ENCODE measurements around the gene TRMT2A. TPM values are rescaled to one million over a fixed set of nuclear protein-coding genes. Genes with fewer than 3 reads are reported as not detected.

The TRMT2A gene
- total and polyA plus RNA-seq, 2 of the 8 experiments (the other 6 are each of a cell fraction or from before 2014, with no cell fraction given), result 44.9 to 50.3 TPM

DNA sequence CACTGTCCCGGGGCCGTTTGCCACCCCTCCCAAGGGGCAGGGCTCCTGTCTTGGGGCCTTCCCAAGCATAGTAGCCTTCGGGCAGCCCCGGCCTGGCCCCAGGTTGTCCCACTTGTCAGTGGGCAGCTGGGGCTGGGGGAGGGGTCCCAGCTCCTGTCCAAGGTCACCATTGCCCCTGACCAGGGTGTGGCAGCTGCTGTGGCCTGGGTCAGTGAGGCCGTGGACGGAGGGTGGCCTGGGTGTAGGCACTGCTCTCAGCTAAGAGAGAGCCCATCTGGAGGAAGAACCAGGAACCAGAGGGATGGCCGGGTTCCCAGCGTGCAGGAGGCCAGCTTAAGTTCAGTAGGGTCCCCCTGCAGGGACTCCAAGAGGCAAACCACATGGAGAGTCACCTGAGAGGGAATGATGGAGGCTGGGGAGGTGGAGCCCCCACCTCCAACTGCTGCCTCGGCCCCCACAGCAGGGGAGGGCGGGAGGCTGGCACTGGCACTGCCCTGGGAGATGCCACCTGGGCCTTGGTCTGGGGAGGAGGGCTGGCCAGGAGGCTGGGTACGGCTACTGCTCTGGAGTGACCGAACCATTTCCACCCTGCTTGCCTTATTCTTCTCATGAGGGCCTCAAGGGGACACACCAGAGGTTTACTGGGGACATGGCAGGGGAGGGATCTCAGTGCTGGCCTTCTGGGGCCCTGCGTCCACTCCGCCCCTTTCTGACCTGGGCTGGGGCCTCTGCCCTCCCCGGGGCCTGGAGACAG, 40.6 kb upstream of the TRMT2A start (continued):
- TF ChIP-seq, protein P1, sequence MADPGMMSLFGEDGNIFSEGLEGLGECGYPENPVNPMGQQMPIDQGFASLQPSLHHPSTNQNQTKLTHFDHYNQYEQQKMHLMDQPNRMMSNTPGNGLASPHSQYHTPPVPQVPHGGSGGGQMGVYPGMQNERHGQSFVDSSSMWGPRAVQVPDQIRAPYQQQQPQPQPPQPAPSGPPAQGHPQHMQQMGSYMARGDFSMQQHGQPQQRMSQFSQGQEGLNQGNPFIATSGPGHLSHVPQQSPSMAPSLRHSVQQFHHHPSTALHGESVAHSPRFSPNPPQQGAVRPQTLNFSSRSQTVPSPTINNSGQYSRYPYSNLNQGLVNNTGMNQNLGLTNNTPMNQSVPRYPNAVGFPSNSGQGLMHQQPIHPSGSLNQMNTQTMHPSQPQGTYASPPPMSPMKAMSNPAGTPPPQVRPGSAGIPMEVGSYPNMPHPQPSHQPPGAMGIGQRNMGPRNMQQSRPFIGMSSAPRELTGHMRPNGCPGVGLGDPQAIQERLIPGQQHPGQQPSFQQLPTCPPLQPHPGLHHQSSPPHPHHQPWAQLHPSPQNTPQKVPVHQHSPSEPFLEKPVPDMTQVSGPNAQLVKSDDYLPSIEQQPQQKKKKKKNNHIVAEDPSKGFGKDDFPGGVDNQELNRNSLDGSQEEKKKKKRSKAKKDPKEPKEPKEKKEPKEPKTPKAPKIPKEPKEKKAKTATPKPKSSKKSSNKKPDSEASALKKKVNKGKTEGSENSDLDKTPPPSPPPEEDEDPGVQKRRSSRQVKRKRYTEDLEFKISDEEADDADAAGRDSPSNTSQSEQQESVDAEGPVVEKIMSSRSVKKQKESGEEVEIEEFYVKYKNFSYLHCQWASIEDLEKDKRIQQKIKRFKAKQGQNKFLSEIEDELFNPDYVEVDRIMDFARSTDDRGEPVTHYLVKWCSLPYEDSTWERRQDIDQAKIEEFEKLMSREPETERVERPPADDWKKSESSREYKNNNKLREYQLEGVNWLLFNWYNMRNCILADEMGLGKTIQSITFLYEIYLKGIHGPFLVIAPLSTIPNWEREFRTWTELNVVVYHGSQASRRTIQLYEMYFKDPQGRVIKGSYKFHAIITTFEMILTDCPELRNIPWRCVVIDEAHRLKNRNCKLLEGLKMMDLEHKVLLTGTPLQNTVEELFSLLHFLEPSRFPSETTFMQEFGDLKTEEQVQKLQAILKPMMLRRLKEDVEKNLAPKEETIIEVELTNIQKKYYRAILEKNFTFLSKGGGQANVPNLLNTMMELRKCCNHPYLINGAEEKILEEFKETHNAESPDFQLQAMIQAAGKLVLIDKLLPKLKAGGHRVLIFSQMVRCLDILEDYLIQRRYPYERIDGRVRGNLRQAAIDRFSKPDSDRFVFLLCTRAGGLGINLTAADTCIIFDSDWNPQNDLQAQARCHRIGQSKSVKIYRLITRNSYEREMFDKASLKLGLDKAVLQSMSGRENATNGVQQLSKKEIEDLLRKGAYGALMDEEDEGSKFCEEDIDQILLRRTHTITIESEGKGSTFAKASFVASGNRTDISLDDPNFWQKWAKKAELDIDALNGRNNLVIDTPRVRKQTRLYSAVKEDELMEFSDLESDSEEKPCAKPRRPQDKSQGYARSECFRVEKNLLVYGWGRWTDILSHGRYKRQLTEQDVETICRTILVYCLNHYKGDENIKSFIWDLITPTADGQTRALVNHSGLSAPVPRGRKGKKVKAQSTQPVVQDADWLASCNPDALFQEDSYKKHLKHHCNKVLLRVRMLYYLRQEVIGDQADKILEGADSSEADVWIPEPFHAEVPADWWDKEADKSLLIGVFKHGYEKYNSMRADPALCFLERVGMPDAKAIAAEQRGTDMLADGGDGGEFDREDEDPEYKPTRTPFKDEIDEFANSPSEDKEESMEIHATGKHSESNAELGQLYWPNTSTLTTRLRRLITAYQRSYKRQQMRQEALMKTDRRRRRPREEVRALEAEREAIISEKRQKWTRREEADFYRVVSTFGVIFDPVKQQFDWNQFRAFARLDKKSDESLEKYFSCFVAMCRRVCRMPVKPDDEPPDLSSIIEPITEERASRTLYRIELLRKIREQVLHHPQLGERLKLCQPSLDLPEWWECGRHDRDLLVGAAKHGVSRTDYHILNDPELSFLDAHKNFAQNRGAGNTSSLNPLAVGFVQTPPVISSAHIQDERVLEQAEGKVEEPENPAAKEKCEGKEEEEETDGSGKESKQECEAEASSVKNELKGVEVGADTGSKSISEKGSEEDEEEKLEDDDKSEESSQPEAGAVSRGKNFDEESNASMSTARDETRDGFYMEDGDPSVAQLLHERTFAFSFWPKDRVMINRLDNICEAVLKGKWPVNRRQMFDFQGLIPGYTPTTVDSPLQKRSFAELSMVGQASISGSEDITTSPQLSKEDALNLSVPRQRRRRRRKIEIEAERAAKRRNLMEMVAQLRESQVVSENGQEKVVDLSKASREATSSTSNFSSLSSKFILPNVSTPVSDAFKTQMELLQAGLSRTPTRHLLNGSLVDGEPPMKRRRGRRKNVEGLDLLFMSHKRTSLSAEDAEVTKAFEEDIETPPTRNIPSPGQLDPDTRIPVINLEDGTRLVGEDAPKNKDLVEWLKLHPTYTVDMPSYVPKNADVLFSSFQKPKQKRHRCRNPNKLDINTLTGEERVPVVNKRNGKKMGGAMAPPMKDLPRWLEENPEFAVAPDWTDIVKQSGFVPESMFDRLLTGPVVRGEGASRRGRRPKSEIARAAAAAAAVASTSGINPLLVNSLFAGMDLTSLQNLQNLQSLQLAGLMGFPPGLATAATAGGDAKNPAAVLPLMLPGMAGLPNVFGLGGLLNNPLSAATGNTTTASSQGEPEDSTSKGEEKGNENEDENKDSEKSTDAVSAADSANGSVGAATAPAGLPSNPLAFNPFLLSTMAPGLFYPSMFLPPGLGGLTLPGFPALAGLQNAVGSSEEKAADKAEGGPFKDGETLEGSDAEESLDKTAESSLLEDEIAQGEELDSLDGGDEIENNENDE (IDR thresholded peaks at IDR 0.05; ENCODE audit: insufficient replicate concordance, low read length), result no peak
